OCI-LY1 (cell line): ENCODE results near the gene FAM53B.

ENCODE experiments used
- CTCF ChIP-seq: fragments of 200-600 bp; sonication (generic), shearing (Covaris generic); IDR thresholded peaks from 2 replicates; pipeline ENCODE4 v1.5.1; 2017; ENCODE audit warnings: mild to moderate bottlenecking, antibody characterized with exemption, low read length, moderate library complexity, mixed read lengths
- EZH2 ChIP-seq: fragments of 200-600 bp; sonication (generic), shearing (Covaris generic); IDR thresholded peaks from 2 replicates; pipeline ENCODE4 v1.8.0; 2017; ENCODE audit warnings: borderline replicate concordance, mixed run types, mild to moderate bottlenecking, antibody characterized with exemption, low read length, moderate library complexity, mixed read lengths

- no peak for TF ChIP-seq EZH2
- TF ChIP-seq CTCF = no peak
Observed at GRCh38 chr10:124605481-124605855, 138.7 kb downstream of the FAM53B start.
